Liver (tissue), 9 donors: ENCODE measurements around the gene GTF2E1. TPM values are rescaled to one million over a fixed set of nuclear protein-coding genes. Genes with fewer than 3 reads are reported as not detected.

ENCODE experiments used
- DNase-seq: peaks from one replicate; pipeline ENCODE4 v3.0.0-alpha.2; 2017; ENCODE audit warnings: low spot score
- H3K27ac ChIP-seq, 2 donors: one replicate each; pipeline ENCODE4 v1.7.0; 2013; ENCODE audit warnings: inconsistent platforms in 2 of 2, low read length in 2 of 2, control low read depth in 1 of 2, low read depth in 1 of 2, mild to moderate bottlenecking in 1 of 2
- H3K27me3 ChIP-seq, 4 donors: one replicate each; pipeline versions ENCODE4 v1.6.1 to v1.7.0; 2013; ENCODE audit warnings: low read length in 3 of 4, inconsistent platforms in 1 of 4, mild to moderate bottlenecking in 1 of 4, moderate library complexity in 1 of 4; ENCODE audit not compliant: control insufficient read depth in 4 of 4, insufficient read depth in 4 of 4
- H3K36me3 ChIP-seq, 4 donors: one replicate each; pipeline versions ENCODE4 v1.6.1 to v1.7.0; 2013; ENCODE audit warnings: low read length in 3 of 4, mild to moderate bottlenecking in 3 of 4, low read depth in 1 of 4, moderate library complexity in 1 of 4; ENCODE audit not compliant: control insufficient read depth in 4 of 4, insufficient read depth in 3 of 4
- H3K4me1 ChIP-seq, 4 donors: one replicate each; pipeline versions ENCODE4 v1.6.1 to v1.7.0; 2013; ENCODE audit warnings: low read length in 3 of 4, mild to moderate bottlenecking in 3 of 4, moderate library complexity in 1 of 4; ENCODE audit not compliant: control insufficient read depth in 4 of 4, insufficient read depth in 4 of 4
- H3K4me3 ChIP-seq, 3 donors: one replicate each; pipeline versions ENCODE4 v1.6.1 to v1.7.0; 2013; ENCODE audit warnings: low read length in 3 of 3, control low read depth in 1 of 3, low read depth in 1 of 3, mild to moderate bottlenecking in 1 of 3
- H3K9ac ChIP-seq, 2 donors: one replicate each; pipeline ENCODE4 v1.7.0; 2013; ENCODE audit warnings: low read length in 2 of 2, mild to moderate bottlenecking in 2 of 2, moderate library complexity in 2 of 2, control low read depth in 1 of 2, low read depth in 1 of 2
- H3K9me3 ChIP-seq, 4 donors: one replicate each; pipeline versions ENCODE4 v1.6.1 to v1.7.0; 2013; ENCODE audit warnings: low read length in 3 of 4; ENCODE audit not compliant: control insufficient read depth in 4 of 4
- EGR1 ChIP-seq, 2 donors: IDR thresholded peaks; 2 replicates each; pipeline ENCODE4 v1.6.1; 2016 to 2018; ENCODE audit warnings: antibody characterized with exemption in 2 of 2, low read depth in 2 of 2
- FOXA1 ChIP-seq: IDR thresholded peaks from 2 replicates; pipeline ENCODE4 v1.6.1; 2016; ENCODE audit warnings: antibody characterized with exemption
- FOXA2 ChIP-seq: IDR thresholded peaks from 2 replicates; pipeline ENCODE4 v1.6.1; 2016; ENCODE audit warnings: antibody characterized with exemption
- GABPA ChIP-seq, 2 donors: IDR thresholded peaks in 1 of 2; conservative IDR thresholded peaks in 1 of 2; 2 replicates each; pipeline ENCODE4 v1.6.1; 2016; ENCODE audit warnings: antibody characterized with exemption in 2 of 2, mild to moderate bottlenecking in 1 of 2, moderate library complexity in 1 of 2
- HNF4A ChIP-seq, 2 donors: conservative IDR thresholded peaks; 2 replicates each; pipeline ENCODE4 v1.6.1; 2016; ENCODE audit warnings: antibody characterized with exemption in 2 of 2, mild to moderate bottlenecking in 2 of 2
- JUND ChIP-seq, 2 donors: IDR thresholded peaks; 2 replicates each; pipeline ENCODE4 v1.6.1; 2016; ENCODE audit warnings: antibody characterized with exemption in 2 of 2
- MAX ChIP-seq: IDR thresholded peaks from 2 replicates; pipeline ENCODE4 v1.6.1; 2016; ENCODE audit warnings: antibody characterized with exemption
- NR2F2 ChIP-seq: IDR thresholded peaks from 2 replicates; pipeline ENCODE4 v1.6.1; 2016; ENCODE audit warnings: antibody characterized with exemption
- RAD21 ChIP-seq, 2 donors: IDR thresholded peaks; 2 replicates each; pipeline ENCODE4 v1.6.1; 2016; ENCODE audit warnings: antibody characterized with exemption in 2 of 2, mild to moderate bottlenecking in 2 of 2
- REST ChIP-seq: IDR thresholded peaks from 2 replicates; pipeline ENCODE4 v1.6.1; 2016; ENCODE audit warnings: antibody characterized with exemption, mild to moderate bottlenecking
- SP1 ChIP-seq: IDR thresholded peaks from 2 replicates; pipeline ENCODE4 v1.6.1; 2018; ENCODE audit warnings: antibody characterized with exemption, mild to moderate bottlenecking
- TAF1 ChIP-seq: conservative IDR thresholded peaks from 2 replicates; pipeline ENCODE4 v1.6.1; 2016; ENCODE audit warnings: antibody characterized with exemption, mild to moderate bottlenecking
- WGBS: extraction: QIAGEN DNeasy Blood & Tissue Kit; methylation state at CpG from one replicate; pipeline ENCODE4 v1.1.7; 2013; 5-methylcytosine and 5-hydroxymethylcytosine counted together
- polyA plus RNA-seq, 2 donors: library from polyadenylated mRNA; stranded (reverse) in 1 of 2; unstranded in 1 of 2; fragments of 200-250 nt in 1 of 2; fragments of >200 nt in 1 of 2; fragmentation: Nextera tagmentation in 1 of 2; extraction: Ambion mirVana in 1 of 2; gene quantifications; one replicate each; pipeline versions ENCODE4 v1.2.1 to v1.2.3, GENCODE V29; 2013 to 2015
- total RNA-seq, 2 donors: library from RNA; depleted of rRNA; stranded (reverse); fragments of >200 nt; gene quantifications; one replicate each; pipeline ENCODE4 v1.2.3, GENCODE V29; 2014
- TF ChIP-seq, protein P1 (sequence below): IDR thresholded peaks from 2 replicates; pipeline ENCODE4 v1.6.1; 2016; ENCODE audit warnings: antibody characterized with exemption
- TF ChIP-seq, protein P2 (sequence below): fragments of 150-350 bp; IDR thresholded peaks from 2 replicates; pipeline ENCODE4 v1.5.1; 2017; ENCODE audit warnings: improper control_type of control experiment, low read depth, low read length; ENCODE audit not compliant: missing input control
- donor health status: healthy.
- donor health status: healthy.
- donor health status: healthy.
- donor health status: healthy.
- donor health status: healthy.

GTF2E1 gene
- total and polyA plus RNA-seq, 4 donors = 2.3 to 9.5 (median 3.9) TPM

DNA sequence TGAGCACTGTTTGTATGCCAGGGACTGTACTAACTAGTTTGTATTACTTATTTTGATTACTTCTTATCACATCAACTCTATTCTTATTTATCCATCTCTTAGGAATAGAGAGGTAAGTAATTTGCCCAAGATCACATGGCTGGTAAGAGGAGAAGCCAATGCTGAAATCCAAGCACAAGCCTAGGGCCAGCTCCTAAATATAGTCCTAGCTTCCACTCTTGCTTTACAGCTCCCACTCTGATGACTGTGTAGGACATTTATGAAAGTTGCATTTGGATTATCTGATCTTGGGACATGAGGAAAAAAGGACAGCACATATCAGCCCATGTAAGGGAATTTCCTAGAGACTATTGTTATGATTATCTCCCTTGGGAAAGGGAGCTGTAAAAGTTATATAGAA, 58.1 kb downstream of the GTF2E1 start (continued):
- TF ChIP-seq REST = no peak

GRCh38 chr3:120801484-120801883, 58.9 kb downstream of the GTF2E1 start:
- TF ChIP-seq, protein P1, sequence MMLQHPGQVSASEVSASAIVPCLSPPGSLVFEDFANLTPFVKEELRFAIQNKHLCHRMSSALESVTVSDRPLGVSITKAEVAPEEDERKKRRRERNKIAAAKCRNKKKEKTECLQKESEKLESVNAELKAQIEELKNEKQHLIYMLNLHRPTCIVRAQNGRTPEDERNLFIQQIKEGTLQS = no peak
- no peak for TF ChIP-seq MAX
- TF ChIP-seq HNF4A (conservative IDR thresholded peaks at IDR 0.05) = no peak
- no peak for TF ChIP-seq RAD21 (IDR thresholded peaks at IDR 0.05)
- no peak for TF ChIP-seq TAF1
- TF ChIP-seq EGR1 (IDR thresholded peaks at IDR 0.05; ENCODE audit: low read depth in 2 of 2) = no peak
- TF ChIP-seq FOXA1 = no peak
- no peak for TF ChIP-seq GABPA (IDR thresholded peaks at IDR 0.05 in 1 of 2, conservative IDR thresholded peaks at IDR 0.05 in 1 of 2)
- Histone ChIP-seq H3K36me3 (no peaks in the 10 kb centered on the region), H3K27me3 (no peaks in the 10 kb centered on the region), H3K27ac (no peak overlapping the region), H3K4me1 (no peaks in the 10 kb centered on the region), H3K9me3 (no peaks in the 10 kb centered on the region), H3K4me3 (no peak overlapping the region), H3K9ac (no peak overlapping the region)
- DNase-seq = no peak
- WGBS = 81% methylated on average over 2 of the region's 2 CpGs

- Histone ChIP-seq H3K4me1 (no peaks in the 10 kb centered on the region), H3K9me3 (no peaks in the 10 kb centered on the region), H3K9ac (no peak overlapping the region), H3K36me3 (no peaks in the 10 kb centered on the region), H3K27me3 (no peaks in the 10 kb centered on the region), H3K27ac (no peak overlapping the region), H3K4me3 (no peak overlapping the region)
- DNase-seq = no peak
- no peak for TF ChIP-seq JUND (IDR thresholded peaks at IDR 0.05)
- no peak for TF ChIP-seq SP1
- TF ChIP-seq EGR1 (IDR thresholded peaks at IDR 0.05; ENCODE audit: low read depth in 2 of 2) = no peak
- TF ChIP-seq NR2F2 = no peak
- no peak for TF ChIP-seq FOXA2
- TF ChIP-seq HNF4A (conservative IDR thresholded peaks at IDR 0.05) = no peak
- TF ChIP-seq, protein P2, sequence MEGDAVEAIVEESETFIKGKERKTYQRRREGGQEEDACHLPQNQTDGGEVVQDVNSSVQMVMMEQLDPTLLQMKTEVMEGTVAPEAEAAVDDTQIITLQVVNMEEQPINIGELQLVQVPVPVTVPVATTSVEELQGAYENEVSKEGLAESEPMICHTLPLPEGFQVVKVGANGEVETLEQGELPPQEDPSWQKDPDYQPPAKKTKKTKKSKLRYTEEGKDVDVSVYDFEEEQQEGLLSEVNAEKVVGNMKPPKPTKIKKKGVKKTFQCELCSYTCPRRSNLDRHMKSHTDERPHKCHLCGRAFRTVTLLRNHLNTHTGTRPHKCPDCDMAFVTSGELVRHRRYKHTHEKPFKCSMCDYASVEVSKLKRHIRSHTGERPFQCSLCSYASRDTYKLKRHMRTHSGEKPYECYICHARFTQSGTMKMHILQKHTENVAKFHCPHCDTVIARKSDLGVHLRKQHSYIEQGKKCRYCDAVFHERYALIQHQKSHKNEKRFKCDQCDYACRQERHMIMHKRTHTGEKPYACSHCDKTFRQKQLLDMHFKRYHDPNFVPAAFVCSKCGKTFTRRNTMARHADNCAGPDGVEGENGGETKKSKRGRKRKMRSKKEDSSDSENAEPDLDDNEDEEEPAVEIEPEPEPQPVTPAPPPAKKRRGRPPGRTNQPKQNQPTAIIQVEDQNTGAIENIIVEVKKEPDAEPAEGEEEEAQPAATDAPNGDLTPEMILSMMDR = no peak
- WGBS = 78% methylated on average over 3 of the region's 3 CpGs
These were observed 60.4 kb downstream of the GTF2E1 start for GRCh38 chr3:120802916-120803315.
